HEK293 (cell line): ENCODE results near the gene PGGHG.
"Not testable (repeated sequence)": the region's sequence is repeated elsewhere in the genome, so short reads cannot be mapped to it uniquely, and the experiment has no call there.

Experiments used
- CTCF ChIA-PET: fragments of 350-600 bp; formaldehyde crosslinking; extraction: SDS; loops from one replicate; lab custom pipeline; 2021; ENCODE audit warnings: antibody characterized with exemption; lab: Yijun Ruan, JAX
- POLR2A ChIA-PET: fragments of 300-600 bp; formaldehyde crosslinking; extraction: SDS; loops from one replicate; lab custom pipeline; 2020; ENCODE audit warnings: antibody characterized with exemption, inconsistent platforms; lab: Yijun Ruan, JAX
- H3K27ac ChIP-seq: fragments of 200-500 bp; sonication (Bioruptor generic); 2 replicates; pipeline ENCODE4 v1.5.1; 2014; ENCODE audit warnings: low read depth, low read length, control low read depth, inconsistent platforms; ENCODE audit errors: extremely low read depth
- H3K36me3 ChIP-seq, 2 experiments: fragments of 200-500 bp in 1 of 2; sonication (Bioruptor generic) in 1 of 2; 1 replicate in 1 of 2; 2 replicates in 1 of 2; pipeline ENCODE4 v1.5.1; 2014 to 2017; ENCODE audit warnings: inconsistent platforms in 2 of 2, low read length in 2 of 2; ENCODE audit not compliant: control insufficient read depth in 2 of 2, insufficient read depth in 1 of 2
- H3K4me1 ChIP-seq: fragments of 200-500 bp; sonication (Bioruptor generic); 2 replicates; pipeline ENCODE4 v1.5.1; 2014; ENCODE audit warnings: mild to moderate bottlenecking, low read length, inconsistent platforms; ENCODE audit not compliant: control insufficient read depth, insufficient read depth
- H3K4me3 ChIP-seq: 2 replicates; pipeline ENCODE4 v1.5.1; 2011; ENCODE audit warnings: low read depth, mild to moderate bottlenecking, control low read depth, low read length, moderate library complexity
- H3K9me3 ChIP-seq: fragments of 200-500 bp; sonication (Bioruptor generic); 2 replicates; pipeline ENCODE4 v1.5.1; 2014; ENCODE audit warnings: low read depth, low read length, inconsistent platforms; ENCODE audit not compliant: control insufficient read depth, insufficient read depth
- GLIS2 ChIP-seq: fragments of 450-650 bp; formaldehyde crosslinking; IDR thresholded peaks from 2 replicates; pipeline ENCODE4 v1.5.1; 2016; ENCODE audit warnings: missing biosample characterization, missing genetic modification characterization
- PRDM1 ChIP-seq: fragments of 450-650 bp; formaldehyde crosslinking; IDR thresholded peaks from 2 replicates; pipeline ENCODE4; 2016; ENCODE audit warnings: missing biosample characterization, missing genetic modification characterization
- SP3 ChIP-seq: fragments of 450-650 bp; formaldehyde crosslinking; IDR thresholded peaks from 2 replicates; pipeline ENCODE4 v1.5.1; 2016; ENCODE audit warnings: missing biosample characterization, missing genetic modification characterization
- SP7 ChIP-seq: fragments of 450-650 bp; formaldehyde crosslinking; IDR thresholded peaks from 2 replicates; pipeline ENCODE4 v1.5.1; 2016; ENCODE audit warnings: missing biosample characterization, missing genetic modification characterization
- YY2 ChIP-seq: fragments of 450-650 bp; formaldehyde crosslinking; IDR thresholded peaks from 2 replicates; pipeline ENCODE4 v1.5.1; 2016; ENCODE audit warnings: missing biosample characterization, missing genetic modification characterization
- ZBTB49 ChIP-seq: fragments of 450-650 bp; formaldehyde crosslinking; IDR thresholded peaks from 2 replicates; pipeline ENCODE4 v1.5.1; 2016; ENCODE audit warnings: missing biosample characterization, missing genetic modification characterization, low read depth
- ZNF292 ChIP-seq: fragments of 450-650 bp; formaldehyde crosslinking; IDR thresholded peaks from 2 replicates; pipeline ENCODE4 v1.5.1; 2016; ENCODE audit warnings: low read depth, missing biosample characterization, missing genetic modification characterization, borderline replicate concordance
- ZNF391 ChIP-seq: fragments of 450-650 bp; formaldehyde crosslinking; IDR thresholded peaks from 2 replicates; pipeline ENCODE4 v1.5.1; 2016; ENCODE audit warnings: low read depth, missing biosample characterization, missing genetic modification characterization, borderline replicate concordance
- ZNF398 ChIP-seq: fragments of 450-650 bp; formaldehyde crosslinking; IDR thresholded peaks from 2 replicates; pipeline ENCODE4 v1.5.1; 2017; ENCODE audit warnings: missing biosample characterization, missing genetic modification characterization
- ZNF610 ChIP-seq: fragments of 450-650 bp; formaldehyde crosslinking; IDR thresholded peaks from 2 replicates; pipeline ENCODE4 v1.5.1; 2016; ENCODE audit warnings: missing biosample characterization, missing genetic modification characterization, borderline replicate concordance
- ZNF658 ChIP-seq: fragments of 450-650 bp; formaldehyde crosslinking; IDR thresholded peaks from 2 replicates; pipeline ENCODE4; 2016; ENCODE audit warnings: missing biosample characterization, missing genetic modification characterization
- ZNF785 ChIP-seq: fragments of 450-650 bp; formaldehyde crosslinking; IDR thresholded peaks from 2 replicates; pipeline ENCODE4 v1.5.1; 2016; ENCODE audit warnings: missing biosample characterization, missing genetic modification characterization
- TF ChIP-seq, protein P1 (sequence below): fragments of 450-650 bp; formaldehyde crosslinking; conservative IDR thresholded peaks from 2 replicates; pipeline ENCODE4 v1.5.1; 2016; ENCODE audit warnings: low read depth, missing biosample characterization, missing genetic modification characterization
- TF ChIP-seq, protein P2 (sequence below): fragments of 450-650 bp; formaldehyde crosslinking; IDR thresholded peaks from 2 replicates; pipeline ENCODE4 v1.5.1; 2016; ENCODE audit warnings: missing biosample characterization, missing genetic modification characterization

PGGHG gene

DNA sequence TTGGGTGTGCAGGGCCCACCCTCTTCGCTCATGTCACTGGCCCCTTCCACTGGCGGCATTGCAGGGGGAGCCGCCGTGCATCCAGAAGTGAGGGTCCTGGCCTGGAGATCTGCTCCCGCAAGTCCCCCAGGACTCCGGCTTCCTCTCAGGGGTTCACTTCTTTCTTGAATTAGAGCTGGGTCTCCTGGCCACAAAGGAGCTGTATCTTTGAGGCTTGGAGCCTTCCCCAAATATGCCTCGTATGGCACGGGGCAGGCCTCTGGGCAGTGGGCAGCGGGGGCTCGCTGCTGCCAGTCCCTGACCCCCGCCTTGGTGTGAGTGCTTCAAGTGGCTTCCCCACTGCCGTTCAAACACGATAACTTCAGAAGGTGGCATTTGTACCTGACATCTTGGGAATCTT, 39.1 kb downstream of the PGGHG start:
- no peaks in the 10 kb centered on the region for H3K36me3 ChIP-seq
- H3K27ac ChIP-seq, result no peak overlapping the region
- no peak for TF ChIP-seq ZNF292
- TF ChIP-seq ZBTB49 (tag by site-specific recombination), result no peak
- TF ChIP-seq ZNF610 (tag by site-specific recombination), result no peak
- no peak for TF ChIP-seq ZNF398 (tag by site-specific recombination)
- no peak for TF ChIP-seq GLIS2
- no peak for TF ChIP-seq ZNF658 (tag by site-specific recombination)
- TF ChIP-seq PRDM1 (tag by site-specific recombination), result no peak
- TF ChIP-seq YY2, result no peak
- TF ChIP-seq SP7 (tag by site-specific recombination), result no peak
- TF ChIP-seq, protein P1, sequence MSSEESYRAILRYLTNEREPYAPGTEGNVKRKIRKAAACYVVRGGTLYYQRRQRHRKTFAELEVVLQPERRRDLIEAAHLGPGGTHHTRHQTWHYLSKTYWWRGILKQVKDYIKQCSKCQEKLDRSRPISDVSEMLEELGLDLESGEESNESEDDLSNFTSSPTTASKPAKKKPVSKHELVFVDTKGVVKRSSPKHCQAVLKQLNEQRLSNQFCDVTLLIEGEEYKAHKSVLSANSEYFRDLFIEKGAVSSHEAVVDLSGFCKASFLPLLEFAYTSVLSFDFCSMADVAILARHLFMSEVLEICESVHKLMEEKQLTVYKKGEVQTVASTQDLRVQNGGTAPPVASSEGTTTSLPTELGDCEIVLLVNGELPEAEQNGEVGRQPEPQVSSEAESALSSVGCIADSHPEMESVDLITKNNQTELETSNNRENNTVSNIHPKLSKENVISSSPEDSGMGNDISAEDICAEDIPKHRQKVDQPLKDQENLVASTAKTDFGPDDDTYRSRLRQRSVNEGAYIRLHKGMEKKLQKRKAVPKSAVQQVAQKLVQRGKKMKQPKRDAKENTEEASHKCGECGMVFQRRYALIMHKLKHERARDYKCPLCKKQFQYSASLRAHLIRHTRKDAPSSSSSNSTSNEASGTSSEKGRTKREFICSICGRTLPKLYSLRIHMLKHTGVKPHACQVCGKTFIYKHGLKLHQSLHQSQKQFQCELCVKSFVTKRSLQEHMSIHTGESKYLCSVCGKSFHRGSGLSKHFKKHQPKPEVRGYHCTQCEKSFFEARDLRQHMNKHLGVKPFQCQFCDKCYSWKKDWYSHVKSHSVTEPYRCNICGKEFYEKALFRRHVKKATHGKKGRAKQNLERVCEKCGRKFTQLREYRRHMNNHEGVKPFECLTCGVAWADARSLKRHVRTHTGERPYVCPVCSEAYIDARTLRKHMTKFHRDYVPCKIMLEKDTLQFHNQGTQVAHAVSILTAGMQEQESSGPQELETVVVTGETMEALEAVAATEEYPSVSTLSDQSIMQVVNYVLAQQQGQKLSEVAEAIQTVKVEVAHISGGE, result no peak
- TF ChIP-seq ZNF391 (tag by site-specific recombination), result no peak
- TF ChIP-seq SP3 (tag by site-specific recombination), result no peak
- TF ChIP-seq ZNF785 (tag by site-specific recombination), result no peak
- TF ChIP-seq, protein P2, sequence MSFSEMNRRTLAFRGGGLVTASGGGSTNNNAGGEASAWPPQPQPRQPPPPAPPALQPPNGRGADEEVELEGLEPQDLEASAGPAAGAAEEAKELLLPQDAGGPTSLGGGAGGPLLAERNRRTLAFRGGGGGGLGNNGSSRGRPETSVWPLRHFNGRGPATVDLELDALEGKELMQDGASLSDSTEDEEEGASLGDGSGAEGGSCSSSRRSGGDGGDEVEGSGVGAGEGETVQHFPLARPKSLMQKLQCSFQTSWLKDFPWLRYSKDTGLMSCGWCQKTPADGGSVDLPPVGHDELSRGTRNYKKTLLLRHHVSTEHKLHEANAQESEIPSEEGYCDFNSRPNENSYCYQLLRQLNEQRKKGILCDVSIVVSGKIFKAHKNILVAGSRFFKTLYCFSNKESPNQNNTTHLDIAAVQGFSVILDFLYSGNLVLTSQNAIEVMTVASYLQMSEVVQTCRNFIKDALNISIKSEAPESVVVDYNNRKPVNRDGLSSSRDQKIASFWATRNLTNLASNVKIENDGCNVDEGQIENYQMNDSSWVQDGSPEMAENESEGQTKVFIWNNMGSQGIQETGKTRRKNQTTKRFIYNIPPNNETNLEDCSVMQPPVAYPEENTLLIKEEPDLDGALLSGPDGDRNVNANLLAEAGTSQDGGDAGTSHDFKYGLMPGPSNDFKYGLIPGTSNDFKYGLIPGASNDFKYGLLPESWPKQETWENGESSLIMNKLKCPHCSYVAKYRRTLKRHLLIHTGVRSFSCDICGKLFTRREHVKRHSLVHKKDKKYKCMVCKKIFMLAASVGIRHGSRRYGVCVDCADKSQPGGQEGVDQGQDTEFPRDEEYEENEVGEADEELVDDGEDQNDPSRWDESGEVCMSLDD (tag by site-specific recombination), result no peak
- TF ChIP-seq, all 188 proteins: peak for 0
- Histone ChIP-seq H3K9me3 (no peaks in the 10 kb centered on the region), H3K4me3 (no peak overlapping the region), H3K4me1 (no peaks in the 10 kb centered on the region)
- POLR2A ChIA-PET, result no interaction called here
- CTCF ChIA-PET, result interaction anchor here (0.8 to 1.1 kb wide), 2 partner anchors 18 to 47 kb away, joined by 3 to 5 read pairs; no protein-coding TSS in a partner anchor

DNA sequence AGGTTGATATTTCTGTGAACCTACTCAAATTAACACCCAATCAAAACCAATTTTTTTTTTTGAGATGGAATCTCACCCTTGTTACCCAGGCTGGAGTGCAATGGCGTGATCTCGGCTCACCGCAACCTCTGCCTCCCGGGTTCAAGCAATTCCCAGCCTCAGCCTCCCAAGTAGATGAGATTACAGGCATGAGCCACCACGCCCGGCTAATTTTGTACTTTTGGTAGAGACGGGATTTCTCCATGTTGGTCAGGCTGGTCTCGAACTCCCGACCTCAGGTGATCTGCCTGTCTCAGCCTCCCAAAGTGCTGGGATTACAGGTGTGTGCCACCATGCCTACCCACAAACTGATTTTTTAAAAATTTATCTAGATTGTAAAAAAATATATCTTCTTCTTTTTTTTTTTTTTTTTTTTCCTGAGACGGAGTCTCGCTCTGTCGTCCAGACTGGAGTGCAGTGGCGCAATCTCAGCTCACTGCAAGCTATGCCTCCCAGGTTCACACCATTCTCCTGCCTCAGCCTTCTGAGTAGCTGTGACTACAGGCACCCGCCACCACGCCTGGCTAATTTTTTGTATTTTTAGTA, 39.7 kb downstream of the PGGHG start:
- POLR2A ChIA-PET, result interaction anchor here (0.8 to 1.1 kb wide), 2 partner anchors 27 to 122 kb away, joined by 3 to 4 read pairs; no protein-coding TSS in a partner anchor

More for the DNA sequence above, 39.7 kb downstream of the PGGHG start:
- not testable (repeated sequence) for H3K36me3 ChIP-seq, H3K27ac ChIP-seq, H3K4me1 ChIP-seq, H3K9me3 ChIP-seq, H3K4me3 ChIP-seq
- CTCF ChIA-PET, result interaction anchor here (0.8 to 2.3 kb wide), 4 partner anchors 11 to 23 kb away, joined by 5 to 8 read pairs (median 6); no protein-coding TSS in a partner anchor
